CD4-positive, alpha-beta T cell treated with Interleukin-12 subunit alpha and Interleukin-12 subunit beta, for 1 hour (primary cell): ENCODE measurements around the gene NCOA4.
"Not testable (repeated sequence)": the region's sequence is repeated elsewhere in the genome, so short reads cannot be mapped to it uniquely, and the experiment has no call there.

Experiments
- DNase-seq: peaks from one replicate; pipeline ENCODE4 v3.0.0-alpha.2; 2020

Gene NCOA4

DNA sequence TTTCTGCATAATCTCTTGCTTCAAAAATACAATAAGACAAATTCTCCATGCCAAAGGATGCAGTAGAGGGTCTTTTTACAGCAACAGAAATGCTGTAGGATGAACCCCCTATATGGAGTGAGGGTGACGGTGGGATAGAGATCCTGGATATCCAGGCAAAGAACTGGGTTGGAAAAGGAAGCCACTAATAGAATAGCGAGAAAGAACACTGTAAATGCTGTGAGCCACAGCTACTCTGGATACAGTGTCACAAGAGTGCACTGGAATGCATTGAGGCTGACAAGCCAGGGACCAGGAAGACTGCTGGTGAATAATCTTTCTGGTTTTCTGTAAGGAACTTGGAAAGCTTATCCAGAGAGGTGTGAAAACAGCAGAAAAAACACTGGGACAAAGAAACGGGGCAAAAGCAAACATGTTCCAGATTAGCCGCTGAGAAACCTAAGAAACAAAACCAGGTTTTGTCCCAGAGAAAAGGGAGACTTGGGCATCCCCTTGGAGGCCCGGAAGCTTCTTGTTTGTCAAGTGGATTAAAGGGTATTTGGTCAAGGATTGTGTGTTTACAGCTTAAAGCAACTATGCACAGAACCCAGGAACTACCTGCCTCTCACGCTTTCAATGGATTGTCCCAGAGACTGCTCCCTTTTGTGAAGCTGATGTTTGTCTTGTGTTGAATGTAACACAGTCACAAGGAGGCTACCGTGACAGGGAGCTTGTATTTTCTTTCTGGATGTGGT lies 21.8 kb upstream of the NCOA4 start:
- DNase-seq = no peak

- no peak for DNase-seq
These were observed 20.7 kb upstream of the NCOA4 start for GRCh38 chr10:46050941-46051623.

DNA sequence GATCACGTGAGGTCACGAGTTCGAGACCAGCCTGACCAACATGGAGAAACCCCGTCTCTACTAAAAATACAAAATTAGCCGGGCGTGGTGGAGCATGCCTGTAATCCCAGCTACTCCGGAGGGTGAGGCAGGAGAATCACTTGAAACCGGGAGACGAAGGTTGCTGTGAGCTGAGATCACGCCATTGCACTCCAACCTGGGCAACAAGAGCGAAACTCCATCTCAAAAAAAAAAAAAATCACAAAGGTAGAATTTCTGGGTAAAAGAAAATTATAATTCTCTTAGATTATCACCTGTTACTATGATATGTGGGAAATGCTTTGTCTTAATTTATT lies 19.0 kb upstream of the NCOA4 start:
- DNase-seq = not testable (repeated sequence)

DNA sequence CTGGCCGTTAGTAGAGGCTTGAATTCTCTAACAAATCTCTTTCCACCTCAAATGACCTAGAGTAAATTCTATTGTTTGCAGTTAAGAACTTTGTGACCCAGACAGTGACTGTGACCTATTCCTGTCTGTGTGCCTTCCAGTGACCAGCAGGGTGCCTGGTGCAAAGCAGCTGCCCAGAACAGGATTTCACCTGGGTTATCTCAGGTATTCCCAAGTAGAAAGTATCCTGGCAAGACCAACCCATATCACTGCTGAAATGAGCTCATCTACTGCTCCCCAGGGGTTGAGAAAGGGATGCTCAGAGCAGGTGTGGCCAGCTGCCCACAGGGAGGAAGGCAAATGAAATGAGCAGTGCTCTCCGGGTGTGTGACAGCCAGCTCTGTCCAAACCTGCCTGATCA lies 17.7 kb upstream of the NCOA4 start:
- DNase-seq = no peak

DNA sequence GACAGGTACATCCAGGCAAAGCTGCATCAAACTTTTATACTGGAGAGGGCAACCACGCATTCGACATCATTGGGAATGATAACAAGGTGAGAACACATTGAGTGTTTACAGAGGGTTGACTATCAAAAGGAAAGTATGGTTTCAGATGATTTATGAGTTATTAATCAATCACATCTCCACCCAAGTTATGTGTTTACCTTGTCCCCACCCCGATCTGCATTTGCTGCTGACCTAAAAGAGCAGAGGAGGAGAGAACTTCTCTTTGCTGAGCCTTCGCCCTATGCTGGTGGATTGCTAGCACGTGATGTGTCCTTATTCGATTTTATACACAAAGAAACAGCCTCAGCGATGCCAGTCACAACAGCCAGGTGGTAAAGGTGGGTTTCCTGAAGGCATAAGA lies 15.8 kb upstream of the NCOA4 start, which contains the start of gene MSMB:
Gene MSMB, minus strand, starts transcription at position 9 of the 400 bp plus-strand sequence. CDS start 32 bp downstream, outside the sequence.
- DNase-seq = no peak

- DNase-seq = no peak
These were observed 12.1 kb upstream of the NCOA4 start for GRCh38 chr10:46042527-46042926.

DNA sequence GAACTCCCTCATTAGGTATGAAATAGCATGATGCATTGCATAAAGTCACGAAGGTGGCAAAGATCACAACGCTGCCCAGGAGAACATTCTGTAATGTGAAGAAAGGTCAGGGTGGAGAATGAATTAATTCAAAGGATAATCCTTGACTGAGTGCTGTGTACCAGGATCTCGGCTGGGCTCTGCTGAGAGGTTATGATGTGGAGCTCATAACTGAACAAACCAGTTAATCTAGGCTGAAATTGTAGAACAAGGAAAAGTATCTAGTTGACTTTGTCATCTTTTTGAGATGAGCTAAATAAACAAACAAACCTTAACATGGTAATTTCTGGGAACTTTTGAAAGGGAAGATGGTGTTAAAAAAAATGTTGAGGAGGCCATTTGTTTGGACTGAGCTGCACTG lies 9.6 kb upstream of the NCOA4 start:
- DNase-seq = no peak

- no peak for DNase-seq
These were observed 6.8 kb upstream of the NCOA4 start for GRCh38 chr10:46037107-46037825.

- DNase-seq = no peak
These were observed 5.8 kb upstream of the NCOA4 start for GRCh38 chr10:46035923-46036849.

DNA sequence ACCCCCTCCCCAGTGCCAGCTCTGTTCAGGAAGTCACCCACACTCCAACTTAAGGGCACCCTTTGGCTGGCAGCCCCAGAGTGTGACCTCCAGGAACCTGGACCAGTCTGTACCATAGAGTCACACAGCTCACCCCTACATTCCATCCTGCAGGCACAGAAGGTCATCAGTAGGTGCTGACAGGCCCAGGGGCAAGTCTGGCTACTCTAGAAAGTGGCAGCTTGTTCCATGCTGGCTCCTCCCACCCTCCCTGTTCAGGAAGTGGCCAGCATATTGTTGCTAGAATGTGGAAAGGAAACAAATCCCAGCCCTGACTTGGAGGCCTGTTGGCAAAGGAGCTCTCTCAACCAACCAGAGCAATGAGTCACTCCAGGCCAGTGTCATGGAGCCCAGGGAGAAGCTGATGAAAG lies 3.2 kb upstream of the NCOA4 start:
- no peak for DNase-seq

DNA sequence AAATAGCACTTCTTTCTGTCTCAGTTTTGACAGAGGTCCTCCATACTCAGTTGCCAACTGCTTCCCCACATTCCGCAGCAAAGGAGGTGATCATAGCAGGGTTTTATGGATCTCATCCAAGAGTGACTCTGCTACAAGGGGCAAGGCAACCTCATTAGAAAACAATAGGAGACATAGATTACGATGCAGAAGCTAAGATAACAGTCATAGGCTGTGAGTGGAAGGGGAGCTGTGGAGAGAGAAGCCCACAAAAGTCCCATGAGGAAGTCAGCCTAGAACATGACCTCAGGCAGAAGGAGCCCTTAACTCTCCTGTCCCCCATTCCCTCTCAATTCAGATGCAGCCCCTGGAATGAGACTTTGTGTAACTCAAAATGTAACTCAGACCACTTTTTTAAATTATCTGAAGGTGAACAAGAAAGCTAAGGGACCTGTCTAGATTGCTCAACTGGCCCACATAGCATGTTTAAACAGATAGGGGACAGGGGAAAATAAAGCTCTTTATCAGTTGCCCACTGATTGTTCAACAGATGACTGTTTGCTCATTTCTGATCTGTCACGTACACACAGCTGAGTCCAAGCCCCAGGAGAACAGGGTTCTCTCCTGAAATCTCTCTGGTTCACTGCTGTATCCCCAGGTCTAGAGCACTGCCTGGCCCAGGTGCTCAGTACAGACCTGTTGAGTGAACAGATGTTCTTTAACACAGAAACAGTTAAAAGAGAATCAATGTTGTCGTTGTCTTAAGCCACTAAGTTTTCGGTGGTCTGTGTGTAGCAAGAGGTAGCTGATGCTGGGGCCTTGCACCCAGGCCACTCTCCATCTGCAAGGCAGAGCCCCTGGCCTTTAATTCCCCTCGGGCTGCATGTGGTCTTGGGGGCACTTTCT lies 1.5 kb upstream of the NCOA4 start:
- no peak for DNase-seq

- no peak for DNase-seq
These were observed 877 bp downstream of the NCOA4 start for GRCh38 chr10:46029461-46030030.

DNA sequence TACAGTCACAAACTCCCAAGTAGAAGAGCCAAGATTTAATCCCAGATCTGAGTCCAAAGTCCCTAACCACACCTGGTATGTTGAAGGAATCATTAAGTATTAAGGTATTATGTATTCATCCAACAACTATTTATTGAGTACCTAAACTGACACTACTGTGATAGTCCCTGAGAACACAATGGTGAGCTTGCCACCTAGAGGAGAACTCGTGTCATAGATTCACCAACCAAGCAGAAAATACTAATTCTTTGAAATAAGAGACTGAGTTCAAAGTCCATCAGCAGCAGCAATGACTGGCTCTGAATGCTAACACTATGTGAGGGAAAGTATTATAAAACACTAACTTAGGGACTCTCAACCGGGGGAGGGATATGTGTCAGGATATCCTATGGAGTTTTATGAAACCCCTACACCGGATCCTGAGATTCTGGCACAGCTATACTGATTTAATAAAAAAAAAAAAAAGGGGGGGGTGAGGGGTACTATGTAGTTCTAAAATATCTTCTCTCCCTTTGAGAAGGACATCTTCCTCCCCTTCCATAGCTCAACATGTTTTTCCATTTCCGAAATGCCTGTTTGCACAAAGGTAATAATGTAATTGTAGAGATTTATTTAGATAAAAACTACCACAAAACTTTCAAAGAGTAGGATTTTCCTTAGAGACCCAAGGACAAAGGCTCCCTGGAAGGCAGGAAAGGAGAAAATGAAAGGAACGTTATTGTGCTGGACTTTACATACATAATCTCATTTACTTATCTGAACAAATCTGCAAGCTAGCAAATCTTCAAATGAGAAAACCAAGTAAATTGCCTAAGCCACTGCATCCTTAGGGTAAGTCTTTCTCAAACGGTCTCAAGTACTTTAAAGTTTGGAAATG lies 1.6 kb downstream of the NCOA4 start:
- peak; percentile 72 for DNase-seq

DNA sequence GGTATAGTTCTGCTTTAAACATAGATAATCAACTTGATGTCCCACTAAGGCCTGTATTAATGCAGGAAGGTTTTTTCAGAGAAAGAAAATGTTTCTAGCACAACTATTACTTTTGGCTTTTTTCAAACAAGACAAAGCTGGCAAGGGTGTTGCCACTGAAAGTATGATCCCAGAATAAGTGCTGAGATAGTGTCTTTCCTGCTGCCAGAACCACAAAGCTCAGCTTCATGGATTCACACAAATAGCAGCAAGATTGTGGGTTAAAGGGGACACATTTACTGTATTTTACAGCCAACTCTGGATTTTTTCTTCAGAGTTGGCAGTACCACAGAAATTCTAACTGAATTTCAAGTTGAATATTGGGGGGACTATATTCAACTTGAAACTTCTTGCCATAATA lies 4.3 kb downstream of the NCOA4 start:
- DNase-seq = no peak

DNA sequence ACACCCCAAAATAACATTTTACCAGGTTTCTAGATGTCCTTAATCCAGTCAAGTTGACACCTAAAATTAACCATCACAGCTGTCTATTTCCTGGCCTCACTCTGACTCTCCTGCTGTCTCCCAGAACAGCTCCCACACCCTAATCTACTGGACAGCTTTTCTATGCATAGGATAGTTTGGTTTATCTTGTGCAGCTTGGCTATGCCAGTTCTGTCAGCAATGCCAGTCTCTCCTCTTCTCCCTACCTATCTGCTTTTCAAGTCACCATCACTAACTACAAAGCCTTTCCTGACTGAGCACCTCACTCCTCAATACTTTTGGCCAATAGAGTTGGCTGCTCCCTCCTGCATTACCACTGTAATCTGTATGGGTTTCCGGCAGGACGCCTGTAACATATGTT lies 5.0 kb downstream of the NCOA4 start:
- no peak for DNase-seq

- no peak for DNase-seq
These were observed 5.5 kb downstream of the NCOA4 start for GRCh38 chr10:46024948-46025347.

DNA sequence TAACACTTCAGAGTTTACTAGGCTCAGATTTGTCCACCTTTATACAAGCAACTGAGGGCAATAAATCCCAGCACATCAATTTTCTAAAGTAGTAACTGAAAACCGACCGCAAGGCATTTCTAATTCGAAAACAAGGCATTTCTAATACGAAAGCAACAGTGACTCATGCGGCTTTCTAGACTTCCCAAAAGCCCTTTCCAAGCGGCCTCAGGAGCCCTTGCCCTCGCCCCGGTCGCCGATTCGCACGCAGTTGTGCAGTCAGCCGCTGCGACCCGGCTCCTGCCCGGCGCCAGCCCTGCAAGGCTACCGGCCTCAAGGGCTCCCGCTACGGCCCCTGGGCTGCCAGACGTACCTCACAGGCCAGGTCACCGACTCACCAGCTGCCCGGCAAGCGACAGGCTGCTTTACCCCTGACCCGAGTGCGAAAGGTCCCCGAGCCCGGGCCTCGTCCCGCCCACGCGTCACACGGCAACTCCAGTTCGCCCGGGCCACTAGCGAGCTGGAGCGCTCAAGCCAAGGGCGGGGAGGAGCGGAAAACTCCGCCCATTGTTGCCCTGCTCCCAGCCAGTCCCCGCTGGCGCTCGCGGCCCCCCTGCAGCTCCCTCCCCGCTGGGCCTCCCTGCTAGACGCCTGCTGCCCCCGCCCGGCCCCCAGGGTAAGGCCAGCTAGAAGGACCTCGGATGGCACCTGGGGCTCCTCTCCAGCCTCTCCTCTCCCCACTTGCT lies 7.3 kb downstream of the NCOA4 start:
- DNase-seq = peak; percentile 85

DNA sequence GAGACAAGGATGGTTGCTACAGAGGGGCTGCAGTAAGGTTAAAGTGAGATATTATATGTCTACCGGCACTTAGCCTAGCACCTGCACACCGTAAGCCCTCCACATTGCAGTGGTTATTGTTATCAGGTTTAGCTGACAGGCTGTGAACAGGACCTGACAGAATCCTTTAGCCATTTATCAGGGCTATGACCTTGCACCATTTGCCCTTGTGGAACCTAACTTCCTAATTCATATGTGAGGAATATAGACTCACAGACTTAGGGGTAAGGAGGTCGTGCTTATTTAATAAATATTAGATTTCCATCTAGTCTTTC lies 10.1 kb downstream of the NCOA4 start:
- DNase-seq = no peak

- DNase-seq = peak; percentile 14
These were observed 10.7 kb downstream of the NCOA4 start for GRCh38 chr10:46019569-46020343.
